Activated CD4-positive, alpha-beta T cell treated with anti-CD3 and anti-CD28 coated beads, Interleukin-2, amount 50 U/mL, for 1 hour (primary cell): Measurements from ENCODE around the gene DGKB.

Experiments used
- DNase-seq: peaks from one replicate; pipeline ENCODE4 v3.0.0-alpha.2; 2020

DGKB gene

DNA sequence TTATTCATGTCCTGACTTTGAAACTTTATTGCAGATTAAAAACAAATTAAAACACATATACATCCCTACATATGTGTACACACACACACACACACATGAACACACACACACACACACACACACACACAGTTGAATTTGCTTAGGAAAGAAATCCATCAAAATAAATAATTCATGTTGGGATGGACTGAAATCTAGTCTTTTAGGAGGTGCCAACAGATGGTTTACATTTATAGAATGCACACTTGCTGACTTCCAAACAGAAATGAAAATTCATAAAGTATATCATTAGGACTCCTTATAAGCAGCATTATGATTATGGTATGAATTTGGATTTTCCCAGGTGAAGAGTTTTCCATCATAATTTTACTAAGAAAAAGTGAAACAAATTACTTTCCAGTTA, 642.5 kb downstream of the DGKB start:
- no peak for DNase-seq

DNA sequence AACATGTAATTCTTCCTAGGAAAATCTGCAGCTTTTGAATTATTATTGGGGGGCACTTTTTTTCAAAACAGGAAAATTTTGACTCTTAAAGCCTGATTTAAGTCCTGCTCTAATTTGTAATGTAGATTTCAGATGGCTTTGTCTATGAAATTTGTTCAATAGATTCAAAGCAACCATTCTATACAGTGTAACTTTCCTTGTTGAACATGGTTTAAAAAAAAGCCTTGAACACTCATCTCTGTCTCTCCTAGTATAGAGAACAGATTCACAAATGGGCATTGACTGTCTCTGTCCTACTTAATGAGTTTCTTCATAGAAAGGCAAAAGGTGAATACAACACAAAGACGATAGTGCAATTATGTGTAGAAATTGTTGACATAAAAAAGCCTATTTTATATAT, 643.7 kb downstream of the DGKB start:
- no peak for DNase-seq

DNA sequence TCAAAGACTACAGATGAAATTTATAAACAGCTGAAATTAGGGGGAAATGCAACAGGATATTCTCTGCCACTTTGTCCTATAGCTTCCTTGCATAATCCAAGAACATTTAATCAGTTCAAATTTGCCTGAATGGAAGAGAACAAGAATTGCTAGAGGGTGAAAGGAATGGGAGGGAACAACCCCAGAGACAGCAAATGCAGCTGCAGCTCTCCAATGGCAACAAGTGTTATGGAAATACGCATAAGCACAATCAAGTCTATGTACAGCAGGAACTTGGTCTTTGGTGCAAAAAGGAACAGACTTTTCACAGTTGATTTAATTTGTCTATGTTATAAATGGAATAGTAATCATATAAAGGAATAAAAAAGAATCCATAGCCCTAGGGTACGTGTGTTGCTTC, 644.1 kb downstream of the DGKB start:
- no peak for DNase-seq

DNA sequence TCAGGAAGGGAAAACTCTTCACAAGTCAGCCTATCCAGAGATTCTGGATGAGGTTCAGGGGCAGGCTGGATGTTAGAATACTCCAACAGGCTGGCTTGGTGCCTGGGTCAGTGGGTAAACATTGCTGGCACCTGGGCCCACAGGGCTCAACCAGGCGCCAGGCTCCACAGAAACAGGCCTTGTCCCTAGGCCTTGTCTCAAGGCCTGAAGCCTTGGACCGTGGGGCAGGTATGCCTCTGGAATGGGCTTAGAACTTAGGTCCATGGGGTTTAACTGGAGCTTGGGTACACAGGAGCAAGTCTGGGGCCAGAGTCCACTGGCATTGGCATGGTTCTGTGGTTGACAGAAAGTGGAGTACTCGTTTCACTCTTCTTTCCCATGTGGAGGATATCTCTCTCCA, 650.1 kb downstream of the DGKB start:
- no peak for DNase-seq

DNA sequence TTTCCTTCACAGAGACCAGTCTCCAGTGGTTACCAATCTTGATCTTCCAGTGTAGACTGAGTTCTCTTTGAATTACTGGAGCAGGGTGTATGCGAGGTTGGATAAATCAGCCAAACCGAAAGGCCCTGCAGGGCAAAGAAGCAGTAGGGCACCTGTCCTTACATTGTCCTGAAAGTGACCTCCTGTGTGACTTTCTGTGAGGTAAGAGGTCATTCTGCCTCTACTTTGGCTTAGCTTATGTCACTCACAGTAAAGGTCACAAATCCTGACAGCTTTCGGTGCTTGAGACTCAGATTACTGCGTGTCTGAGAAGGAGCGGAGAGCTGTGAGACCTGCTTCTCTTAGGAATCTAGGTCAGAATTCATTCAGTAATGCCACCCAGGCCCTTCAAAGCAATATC, 660.4 kb downstream of the DGKB start:
- no peak for DNase-seq

DNA sequence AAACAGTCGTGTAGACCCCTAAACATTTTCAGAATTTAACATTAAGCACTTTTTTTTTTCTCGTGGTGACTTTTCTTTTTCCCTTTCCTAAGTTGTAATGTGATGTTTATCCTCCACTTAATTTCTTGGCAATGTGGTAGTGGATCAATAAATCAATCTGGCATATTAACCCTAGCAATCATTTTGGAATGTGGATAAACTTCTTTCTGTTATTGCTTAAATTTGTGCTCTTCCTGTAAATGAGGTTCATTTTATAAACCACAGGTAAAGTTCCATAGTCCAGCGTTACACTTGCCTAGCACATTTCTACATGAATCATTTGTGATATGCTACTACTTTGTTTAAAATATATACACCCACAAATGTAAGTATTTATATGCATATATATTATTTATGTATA, 665.7 kb downstream of the DGKB start:
- DNase-seq: no peak

DNA sequence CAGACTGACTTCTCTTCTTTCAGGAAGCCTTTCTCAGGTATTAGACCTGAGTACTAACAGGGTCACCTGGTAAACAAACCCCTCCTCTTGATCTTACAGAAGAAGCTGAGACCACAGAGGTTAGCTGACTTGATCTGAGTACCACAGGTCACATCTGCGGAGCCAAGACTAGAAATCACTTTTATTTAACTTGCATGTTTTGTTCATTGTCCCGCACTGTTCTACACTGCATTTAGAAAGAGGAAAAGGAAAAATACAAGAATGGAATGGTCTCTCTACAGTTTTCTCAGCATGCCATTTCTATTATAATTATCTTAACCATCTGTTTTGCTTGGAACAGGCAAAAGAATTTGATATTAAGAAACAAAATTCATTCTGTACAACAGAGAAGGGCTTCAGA, 667.5 kb downstream of the DGKB start:
- no peak for DNase-seq

DNA sequence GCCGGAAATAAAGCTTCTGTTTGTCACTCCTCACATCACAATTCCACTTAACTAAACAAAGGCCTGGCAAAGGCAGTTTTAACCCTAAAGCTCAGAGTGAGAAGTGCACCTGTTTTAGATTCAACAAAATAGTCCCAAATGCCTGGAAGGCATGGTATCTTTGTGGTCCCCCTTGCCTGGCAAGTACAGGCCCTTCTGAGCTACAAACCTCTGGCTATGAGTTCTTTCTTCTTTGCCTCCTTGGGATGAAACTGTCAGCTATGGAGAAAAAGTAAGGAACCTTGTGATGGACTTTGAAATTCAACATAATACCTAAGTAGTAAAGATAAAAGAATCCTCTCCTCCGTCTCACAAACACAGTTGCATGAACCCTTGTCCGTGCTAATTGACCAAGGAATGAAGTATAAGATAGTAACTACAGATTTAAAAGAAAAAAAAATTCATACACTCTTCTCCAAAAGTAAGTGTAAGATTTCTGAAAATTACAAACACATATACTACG, 668.6 kb downstream of the DGKB start:
- DNase-seq: no peak

DNA sequence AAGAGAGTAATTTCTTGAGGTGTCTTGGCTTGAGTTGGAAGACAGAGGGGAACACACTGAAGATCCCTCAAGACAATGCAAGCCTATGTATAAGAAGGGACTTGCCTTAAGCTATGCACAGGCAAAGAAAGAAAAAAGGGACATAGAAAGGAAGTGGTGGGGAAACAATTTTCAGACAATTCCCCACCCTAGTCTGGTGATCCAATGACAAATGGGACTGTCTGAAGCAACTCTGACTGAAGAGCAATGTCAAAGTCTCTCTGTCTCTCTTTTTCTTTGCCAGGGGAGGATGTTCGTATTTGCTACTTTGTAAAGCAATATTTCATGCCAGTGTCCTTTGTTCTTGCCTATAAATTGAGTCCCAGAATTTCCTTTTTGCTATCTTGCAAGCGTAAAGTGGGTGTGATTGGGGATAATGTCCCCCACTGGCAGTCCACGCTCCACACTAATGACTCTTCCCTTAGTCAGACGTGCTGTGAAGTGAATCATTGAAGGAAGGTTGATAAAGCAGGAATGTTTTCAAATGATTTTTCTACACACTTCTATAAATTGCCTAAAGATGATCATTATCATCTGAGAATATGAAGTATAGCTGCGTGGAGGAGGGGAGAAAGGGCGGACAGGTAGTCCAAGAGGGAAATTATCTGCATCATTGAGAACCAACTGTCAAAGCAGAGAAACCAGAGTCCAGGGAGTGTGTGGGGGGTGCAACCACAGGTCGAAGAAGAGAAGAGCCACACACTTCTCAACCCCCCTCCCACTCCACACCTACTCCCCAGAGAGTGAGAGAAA, 669.3 kb downstream of the DGKB start:
- no peak for DNase-seq

DNA sequence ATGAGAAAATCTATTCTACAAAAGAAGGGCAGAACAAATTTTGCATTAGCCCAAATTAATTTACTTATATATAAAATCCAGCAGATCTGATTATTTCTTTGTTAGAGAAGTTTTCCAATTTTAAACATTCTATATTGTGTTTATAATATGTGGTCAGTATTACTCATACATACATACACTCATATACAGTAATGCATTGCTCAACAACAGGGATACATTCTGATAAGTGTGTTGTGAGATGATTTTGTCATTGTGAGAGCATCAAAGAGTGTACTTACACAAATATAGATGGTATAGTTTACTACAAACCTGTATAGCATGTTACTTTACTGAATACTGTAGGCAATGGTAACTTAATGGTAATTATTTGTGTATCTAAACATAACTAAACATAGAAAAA, 673.5 kb downstream of the DGKB start:
- DNase-seq: no peak

DNA sequence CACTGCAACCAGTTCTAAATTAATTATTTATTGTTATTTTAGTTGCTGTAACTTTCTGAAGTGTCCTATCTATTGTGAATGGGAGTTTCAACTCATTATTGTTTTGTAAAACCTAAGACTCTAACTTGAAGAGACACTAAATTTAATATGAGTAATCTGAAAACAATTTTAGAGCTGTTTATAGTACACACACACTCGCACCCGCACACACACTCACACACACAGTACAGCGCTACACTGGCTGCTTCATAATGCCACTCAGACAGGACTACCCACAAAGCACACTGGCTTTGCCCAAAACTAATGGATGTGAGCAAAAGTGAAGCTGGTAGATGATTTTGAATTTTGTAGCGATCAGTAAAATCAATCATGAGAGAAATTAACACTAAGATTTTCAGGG, 674.2 kb downstream of the DGKB start:
- DNase-seq: no peak

DNA sequence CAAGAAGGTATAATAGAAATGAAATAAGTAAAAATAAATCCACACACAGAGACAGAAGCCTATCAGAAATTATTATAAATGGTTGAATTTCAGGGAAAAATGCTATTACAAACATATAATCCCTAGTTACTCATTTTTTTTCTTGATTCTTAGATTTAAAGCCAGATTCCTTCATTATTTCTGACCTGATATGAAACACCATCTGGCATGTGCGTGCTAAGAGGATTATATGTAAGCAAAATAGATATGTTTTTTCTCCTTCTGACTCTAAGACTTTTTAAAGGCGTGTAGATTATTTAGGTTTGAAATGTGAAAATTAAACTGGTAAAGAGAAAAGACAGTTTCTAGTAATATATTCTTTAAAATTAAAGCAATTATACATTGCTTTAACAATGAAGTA, 676.4 kb downstream of the DGKB start:
- no peak for DNase-seq

DNA sequence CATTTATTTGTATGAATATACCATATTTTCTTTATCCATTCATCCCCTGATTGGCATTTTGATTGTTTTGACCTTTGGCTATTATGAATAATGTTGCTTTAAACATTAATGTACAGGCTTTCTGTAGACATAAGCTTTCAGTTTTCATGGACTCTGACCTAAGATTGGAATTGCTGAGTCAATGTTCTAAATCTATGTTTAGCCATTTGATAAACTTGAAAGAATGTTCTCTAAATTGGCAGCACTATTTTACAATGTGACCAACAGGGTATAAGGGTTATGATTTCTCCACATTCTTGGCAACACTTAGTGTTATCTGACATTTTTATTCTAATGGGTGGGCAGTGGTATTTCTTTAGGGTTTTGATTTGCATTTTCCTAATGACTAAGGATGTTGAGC, 683.4 kb downstream of the DGKB start:
- DNase-seq: no peak

DNA sequence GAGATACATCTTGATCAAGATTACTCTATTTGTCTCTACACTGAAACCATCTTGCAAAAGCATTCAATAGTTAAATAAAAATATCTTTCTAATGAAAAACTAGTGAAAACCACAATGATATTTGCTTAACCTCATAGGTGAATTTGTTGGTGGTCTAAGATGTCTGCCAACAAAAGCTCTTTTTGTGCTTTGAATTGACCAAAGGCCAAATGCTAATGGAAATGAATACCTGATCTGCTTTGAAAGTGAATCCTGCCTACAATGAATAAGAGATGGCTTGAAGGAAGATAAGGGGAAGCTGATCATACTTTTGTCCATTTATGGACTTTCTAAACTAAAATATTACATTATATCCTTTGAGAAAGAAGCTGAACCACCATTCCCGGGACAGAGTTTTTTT, 684.2 kb downstream of the DGKB start:
- no peak for DNase-seq

DNA sequence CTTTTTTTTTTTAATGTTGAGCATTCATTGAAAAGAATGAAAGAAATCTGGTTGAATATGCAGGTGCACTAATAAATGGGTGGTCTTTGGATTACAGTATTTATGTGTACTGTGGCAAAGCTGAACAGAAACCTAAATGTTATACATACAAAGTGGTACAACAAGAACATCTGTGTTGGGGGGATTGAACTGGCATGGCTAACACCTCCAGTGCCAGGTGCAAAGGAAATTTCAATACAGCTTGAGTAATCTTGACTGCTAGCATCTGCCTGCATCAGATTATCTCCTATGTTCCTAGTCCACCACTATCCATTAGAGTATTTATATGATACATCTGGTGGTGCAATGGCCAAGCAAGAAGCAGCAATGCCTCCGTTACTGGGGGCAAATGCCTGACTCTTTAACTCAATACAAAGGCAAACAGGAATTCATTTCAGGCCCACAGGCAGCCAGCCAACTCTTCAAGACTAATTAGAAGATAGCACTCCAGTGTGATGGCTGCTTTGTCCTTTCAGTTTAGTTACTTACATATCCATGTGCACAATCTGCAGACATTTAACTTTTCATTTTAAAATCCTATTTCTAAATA, 692.6 kb downstream of the DGKB start:
- no peak for DNase-seq

DNA sequence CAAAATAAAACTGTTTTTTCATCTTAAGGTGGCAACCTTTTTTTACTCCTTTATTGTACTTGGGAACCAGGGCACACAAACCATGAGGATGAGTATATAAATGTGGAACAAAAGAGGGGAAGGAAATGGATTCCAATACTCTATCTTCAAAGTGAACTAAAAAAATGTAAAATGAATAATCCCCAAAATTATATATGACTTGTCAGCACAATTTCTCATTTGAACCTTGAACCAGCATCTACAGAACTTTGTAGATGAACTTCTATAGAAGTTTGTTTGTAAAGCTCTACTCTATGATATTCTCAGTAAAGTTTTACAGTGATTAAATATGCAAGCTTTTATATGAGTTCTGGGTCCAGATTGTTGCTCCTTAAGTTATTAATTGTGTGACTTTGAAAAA, 694.8 kb downstream of the DGKB start:
- no peak for DNase-seq

DNA sequence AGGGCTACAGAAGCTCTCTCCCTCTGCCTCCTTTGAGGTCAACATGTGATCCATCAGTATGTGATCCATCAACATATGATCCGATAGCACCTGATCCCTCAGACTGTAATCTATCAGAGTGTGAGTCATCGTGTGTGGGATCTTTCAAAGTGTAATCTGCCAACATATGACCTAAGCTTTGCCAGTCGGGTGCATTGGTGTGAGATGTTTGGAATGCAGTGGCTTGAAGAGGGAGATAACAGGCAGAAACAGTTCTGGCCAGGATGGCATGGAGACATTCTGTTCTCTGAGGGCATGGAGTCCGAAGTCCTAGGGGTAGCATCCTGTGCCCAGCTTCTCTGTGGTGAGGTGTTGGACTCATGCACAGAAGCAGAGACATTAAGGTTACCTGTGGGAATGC, 695.4 kb downstream of the DGKB start:
- no peak for DNase-seq

DNA sequence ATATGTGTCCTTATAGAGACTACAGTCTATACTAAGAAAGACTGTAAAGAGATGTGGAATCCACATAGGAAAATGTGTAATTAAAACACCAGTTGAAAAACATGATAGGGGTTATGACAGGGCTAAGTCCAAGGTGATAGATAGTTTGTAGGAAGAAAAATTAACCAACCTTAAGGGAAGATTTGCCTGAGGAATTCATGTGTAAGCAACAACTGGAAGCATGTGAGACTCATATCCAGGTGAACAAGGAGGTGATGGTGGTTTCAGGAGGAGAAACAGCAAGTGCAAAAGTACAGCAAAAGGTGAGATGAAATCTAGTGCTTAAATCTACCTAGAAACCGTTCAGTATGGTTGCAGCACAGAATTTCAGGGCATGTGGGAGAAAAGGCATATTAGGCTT, 696.4 kb downstream of the DGKB start:
- DNase-seq: no peak

DNA sequence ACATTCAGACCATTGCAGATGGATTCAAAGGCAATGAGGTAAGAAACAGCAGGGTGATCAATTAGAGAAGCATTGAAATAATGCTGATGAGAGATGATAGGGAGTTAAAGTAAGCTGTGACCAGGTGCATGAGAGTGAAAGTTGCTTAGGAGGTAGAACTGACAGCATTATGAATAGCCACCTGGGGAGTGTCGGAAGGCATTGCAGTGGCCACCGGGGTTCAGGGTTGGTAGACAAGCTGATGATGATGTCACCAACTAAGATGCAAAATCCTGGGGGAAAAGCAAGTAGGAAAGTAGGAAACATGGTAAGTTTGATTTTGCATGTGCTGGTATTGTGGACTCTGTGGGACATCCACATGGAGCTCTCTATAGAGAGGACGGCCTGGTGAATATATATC, 701.2 kb downstream of the DGKB start:
- no peak for DNase-seq

DNA sequence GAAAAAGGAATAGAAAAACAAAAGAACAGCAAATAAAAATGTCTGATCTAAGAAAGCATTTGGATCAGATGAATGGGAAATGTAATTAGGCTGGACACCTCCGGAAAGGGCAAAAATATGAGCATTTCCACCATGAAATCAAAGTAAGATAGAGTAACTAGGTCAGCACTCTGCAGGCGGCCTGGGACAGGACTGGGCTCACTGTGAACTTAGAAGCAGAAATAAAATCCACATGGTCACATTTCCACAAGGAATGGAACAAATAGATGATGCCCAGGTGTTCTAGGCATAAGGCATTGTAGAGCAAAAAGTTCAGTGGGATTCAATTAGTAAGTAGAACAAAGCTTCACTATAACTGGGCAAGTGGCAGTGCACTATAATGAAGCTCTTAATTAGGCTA, 703.2 kb downstream of the DGKB start:
- DNase-seq: no peak

DNA sequence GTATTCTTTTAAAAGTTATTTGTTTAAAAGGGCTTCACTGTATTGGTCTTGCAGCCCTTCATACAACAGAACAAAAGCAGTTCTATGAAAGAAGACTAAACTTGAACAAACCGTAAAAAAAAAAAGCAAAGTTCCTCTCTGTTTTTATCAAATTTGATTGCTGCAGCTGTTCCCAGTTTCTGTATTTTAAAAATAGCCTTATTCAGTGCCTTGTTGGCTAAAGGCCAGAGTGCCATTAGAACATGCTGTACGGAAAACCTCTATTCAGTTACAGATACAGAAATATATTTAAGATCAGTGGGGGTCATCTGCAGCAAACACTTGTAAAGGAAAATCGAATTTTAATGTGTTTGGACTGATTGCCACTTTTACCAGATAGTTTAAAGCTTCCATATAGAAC, 705.3 kb downstream of the DGKB start:
- DNase-seq: no peak

DNA sequence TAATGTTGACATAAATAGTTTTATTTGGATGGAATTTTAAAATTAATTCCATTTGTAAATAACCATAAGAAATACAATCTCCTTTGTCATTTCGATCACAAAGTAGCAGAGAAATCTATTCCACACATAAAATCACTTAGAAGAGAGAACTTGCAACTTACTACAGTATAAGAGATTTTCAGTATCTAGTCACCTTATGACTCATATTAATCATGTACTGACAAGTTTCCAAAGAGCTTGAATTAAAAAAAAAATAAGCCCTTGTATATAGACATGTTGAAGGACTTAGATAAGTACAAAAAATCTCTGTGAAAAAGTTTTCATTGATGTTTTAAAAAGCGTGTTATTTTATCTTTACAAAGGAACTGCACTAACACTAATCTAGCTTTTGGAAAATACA, 706.0 kb downstream of the DGKB start:
- no peak for DNase-seq

DNA sequence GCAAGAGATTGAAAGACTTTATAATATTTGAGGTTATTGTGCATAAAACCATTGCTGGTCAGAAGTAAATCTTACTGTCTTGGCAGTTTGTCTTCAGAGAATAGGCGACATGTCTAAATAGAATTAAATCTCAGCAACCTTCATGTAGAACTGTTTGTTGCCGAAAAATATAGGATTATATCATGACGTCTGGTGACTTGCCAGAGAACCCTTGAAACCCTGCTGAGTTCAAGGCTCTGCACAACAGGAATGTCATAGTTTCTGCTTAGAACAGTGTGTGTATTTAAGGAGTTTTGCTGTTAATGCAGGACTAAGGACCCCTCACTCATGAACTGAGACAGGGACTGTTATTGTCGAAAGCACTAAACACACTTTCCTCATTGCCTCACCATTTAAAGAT, 706.7 kb downstream of the DGKB start:
- DNase-seq: no peak

DNA sequence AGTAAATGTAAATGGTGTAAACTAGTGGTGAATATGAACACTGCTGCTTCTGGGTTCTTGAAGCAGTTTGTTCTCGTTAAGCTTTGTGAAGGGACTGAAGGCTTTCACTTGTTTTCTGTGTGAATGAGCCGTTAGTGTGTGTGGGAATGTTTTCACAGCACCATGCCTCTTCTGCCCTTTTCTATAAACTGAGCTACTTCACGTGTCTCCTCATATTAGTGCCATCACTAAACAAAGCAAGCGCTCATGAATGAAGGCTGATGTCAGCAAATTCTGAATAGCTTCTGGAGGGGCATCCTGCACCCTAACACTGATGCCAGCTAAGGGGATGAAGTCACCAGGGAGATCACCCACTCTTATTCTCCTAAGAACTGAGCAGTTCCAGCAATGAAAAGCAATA, 707.5 kb downstream of the DGKB start:
- DNase-seq: no peak

DNA sequence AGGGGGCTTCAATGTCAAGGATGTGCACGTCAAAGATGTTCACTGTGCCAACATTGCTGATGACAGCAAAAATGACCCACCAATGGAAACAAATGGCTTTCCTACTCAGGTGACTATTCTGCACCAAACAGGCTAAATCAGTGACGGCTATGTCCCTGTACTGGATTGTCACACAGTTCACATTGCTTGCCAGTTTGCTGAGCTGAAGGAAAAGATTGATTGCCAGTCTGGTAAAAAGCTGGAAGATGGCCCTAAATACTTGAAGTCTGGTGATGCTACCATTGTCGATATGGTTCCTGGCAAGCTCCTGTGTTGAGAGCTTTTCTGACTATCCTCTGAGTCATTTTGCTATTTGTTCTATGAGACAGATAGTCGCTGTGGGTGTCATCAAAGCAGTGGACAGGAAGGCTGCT, 710.9 kb downstream of the DGKB start:
- no peak for DNase-seq
